ENCODE data around the gene SHB.

The SHB gene

GRCh38 chr9:38009990-38010389 lies 59.0 kb downstream of the SHB start:
- Histone ChIP-seq H3K9ac (ENCODE audit: low read depth, low read length) (no peak overlapping the region), H3K9me3 (ENCODE audit: control insufficient read depth, insufficient read depth, low read length) (no peaks in the 10 kb centered on the region), H3K36me3 (ENCODE audit: insufficient read depth, low read length) (peaks cover 3% of the 10 kb centered on the region; the same call in 1 of the 2 replicates), H3K4me1 (ENCODE audit: insufficient read depth, low read length) (peaks cover 36% of the 10 kb centered on the region)

GRCh38 chr9:38009035-38009501 lies 60.0 kb downstream of the SHB start:
- H3K4me1 ChIP-seq (ENCODE audit: insufficient read depth, low read length): peaks cover 36% of the 10 kb centered on the region
- H3K9me3 ChIP-seq (ENCODE audit: control insufficient read depth, insufficient read depth, low read length): no peaks in the 10 kb centered on the region
- H3K36me3 ChIP-seq (ENCODE audit: insufficient read depth, low read length): peaks cover 3% of the 10 kb centered on the region; the same call in 1 of the 2 replicates
- H3K9ac ChIP-seq (ENCODE audit: low read depth, low read length): no peak overlapping the region

GRCh38 chr9:38008168-38009034 lies 60.6 kb downstream of the SHB start:
- Histone ChIP-seq H3K36me3 (ENCODE audit: insufficient read depth, low read length) (peaks cover 3% of the 10 kb centered on the region; the same call in 1 of the 2 replicates), H3K4me1 (ENCODE audit: insufficient read depth, low read length) (peaks cover 36% of the 10 kb centered on the region), H3K9ac (ENCODE audit: low read depth, low read length) (no peak overlapping the region), H3K9me3 (ENCODE audit: control insufficient read depth, insufficient read depth, low read length) (no peaks in the 10 kb centered on the region)

- peaks cover 36% of the 10 kb centered on the region for H3K4me1 ChIP-seq (ENCODE audit: insufficient read depth, low read length)
- no peaks in the 10 kb centered on the region for H3K9me3 ChIP-seq (ENCODE audit: control insufficient read depth, insufficient read depth, low read length)
- no peak overlapping the region for H3K9ac ChIP-seq (ENCODE audit: low read depth, low read length)
- H3K36me3 ChIP-seq (ENCODE audit: insufficient read depth, low read length): peaks cover 1% of the 10 kb centered on the region; the same call in 1 of the 2 replicates
Measured at GRCh38 chr9:38007016-38007415, 62.0 kb downstream of the SHB start.

GRCh38 chr9:38006163-38006562 lies 62.9 kb downstream of the SHB start:
- Histone ChIP-seq H3K36me3 (ENCODE audit: insufficient read depth, low read length) (no peaks in the 10 kb centered on the region), H3K4me1 (ENCODE audit: insufficient read depth, low read length) (peaks cover 36% of the 10 kb centered on the region), H3K9me3 (ENCODE audit: control insufficient read depth, insufficient read depth, low read length) (no peaks in the 10 kb centered on the region), H3K9ac (ENCODE audit: low read depth, low read length) (no peak overlapping the region)

- Histone ChIP-seq H3K9me3 (ENCODE audit: control insufficient read depth, insufficient read depth, low read length) (no peaks in the 10 kb centered on the region), H3K36me3 (ENCODE audit: insufficient read depth, low read length) (no peaks in the 10 kb centered on the region), H3K9ac (ENCODE audit: low read depth, low read length) (no peak overlapping the region), H3K4me1 (ENCODE audit: insufficient read depth, low read length) (peaks cover 42% of the 10 kb centered on the region)
Measured at GRCh38 chr9:38004809-38005560, 64.0 kb downstream of the SHB start.

- Histone ChIP-seq H3K36me3 (ENCODE audit: insufficient read depth, low read length) (no peaks in the 10 kb centered on the region), H3K9ac (ENCODE audit: low read depth, low read length) (no peak overlapping the region), H3K4me1 (ENCODE audit: insufficient read depth, low read length) (peaks cover 38% of the 10 kb centered on the region), H3K9me3 (ENCODE audit: control insufficient read depth, insufficient read depth, low read length) (no peaks in the 10 kb centered on the region)
Measured at GRCh38 chr9:38003946-38004808, 64.8 kb downstream of the SHB start.

- Histone ChIP-seq H3K9ac (ENCODE audit: low read depth, low read length) (no peak overlapping the region), H3K4me1 (ENCODE audit: insufficient read depth, low read length) (peaks cover 29% of the 10 kb centered on the region), H3K9me3 (ENCODE audit: control insufficient read depth, insufficient read depth, low read length) (no peaks in the 10 kb centered on the region), H3K36me3 (ENCODE audit: insufficient read depth, low read length) (no peaks in the 10 kb centered on the region)
Measured at GRCh38 chr9:38003230-38003629, 65.8 kb downstream of the SHB start.

- H3K9me3 ChIP-seq (ENCODE audit: control insufficient read depth, insufficient read depth, low read length): no peaks in the 10 kb centered on the region
- H3K4me1 ChIP-seq (ENCODE audit: insufficient read depth, low read length): peaks cover 11% of the 10 kb centered on the region; the same call in 1 of the 2 replicates
- no peaks in the 10 kb centered on the region for H3K36me3 ChIP-seq (ENCODE audit: insufficient read depth, low read length)
- H3K9ac ChIP-seq (ENCODE audit: low read depth, low read length): no peak overlapping the region
Measured at GRCh38 chr9:38001430-38001829, 67.6 kb downstream of the SHB start.

- Histone ChIP-seq H3K36me3 (ENCODE audit: insufficient read depth, low read length) (no peaks in the 10 kb centered on the region), H3K4me1 (ENCODE audit: insufficient read depth, low read length) (peaks cover 6% of the 10 kb centered on the region; the same call in 1 of the 2 replicates), H3K9me3 (ENCODE audit: control insufficient read depth, insufficient read depth, low read length) (no peaks in the 10 kb centered on the region), H3K9ac (ENCODE audit: low read depth, low read length) (no peak overlapping the region)
Measured at GRCh38 chr9:38000735-38001134, 68.3 kb downstream of the SHB start.

- peaks cover 6% of the 10 kb centered on the region; the same call in 1 of the 2 replicates for H3K4me1 ChIP-seq (ENCODE audit: insufficient read depth, low read length)
- H3K36me3 ChIP-seq (ENCODE audit: insufficient read depth, low read length): no peaks in the 10 kb centered on the region
- no peaks in the 10 kb centered on the region for H3K9me3 ChIP-seq (ENCODE audit: control insufficient read depth, insufficient read depth, low read length)
- H3K9ac ChIP-seq (ENCODE audit: low read depth, low read length): no peak overlapping the region
Measured at GRCh38 chr9:38000332-38000731, 68.7 kb downstream of the SHB start.

GRCh38 chr9:37999588-38000189 lies 69.3 kb downstream of the SHB start:
- Histone ChIP-seq H3K9ac (ENCODE audit: low read depth, low read length) (no peak overlapping the region), H3K36me3 (ENCODE audit: insufficient read depth, low read length) (no peaks in the 10 kb centered on the region), H3K9me3 (ENCODE audit: control insufficient read depth, insufficient read depth, low read length) (no peaks in the 10 kb centered on the region), H3K4me1 (ENCODE audit: insufficient read depth, low read length) (peaks cover 6% of the 10 kb centered on the region; the same call in 1 of the 2 replicates)

- no peak overlapping the region for H3K9ac ChIP-seq (ENCODE audit: low read depth, low read length)
- no peaks in the 10 kb centered on the region for H3K36me3 ChIP-seq (ENCODE audit: insufficient read depth, low read length)
- H3K4me1 ChIP-seq (ENCODE audit: insufficient read depth, low read length): peaks cover 6% of the 10 kb centered on the region; the same call in 1 of the 2 replicates
- no peaks in the 10 kb centered on the region for H3K9me3 ChIP-seq (ENCODE audit: control insufficient read depth, insufficient read depth, low read length)
Measured at GRCh38 chr9:37998881-37999587, 70.0 kb downstream of the SHB start.

Measured in ES-I3 (cell line).